GM21737 (cell line): ENCODE data around the gene PLCD3.

Experiments
- ATAC-seq: cut with Tn5 transposase; IDR thresholded peaks from one replicate; pipeline ENCODE4 v1.9.1; 2021; ENCODE audit warnings: mild to moderate bottlenecking, moderate library complexity; ENCODE audit not compliant: unreplicated experiment

PLCD3 gene

DNA sequence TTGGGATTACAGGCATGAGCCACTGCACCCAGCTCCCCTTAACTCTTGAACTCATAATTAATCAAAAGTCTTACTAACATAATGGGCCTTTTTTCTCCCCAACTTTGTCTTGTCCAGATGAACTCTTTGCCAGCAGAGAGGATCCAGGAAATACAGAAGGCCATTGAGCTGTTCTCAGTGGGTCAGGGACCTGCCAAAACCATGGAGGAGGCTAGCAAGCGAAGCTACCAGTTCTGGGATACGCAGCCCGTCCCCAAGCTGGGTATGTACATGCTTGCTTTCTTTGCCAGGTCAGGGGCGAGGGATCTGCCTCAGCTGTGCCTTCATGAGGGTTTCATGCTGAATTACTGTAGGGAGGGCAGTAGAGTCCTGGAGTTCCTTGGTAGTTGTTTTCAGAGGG is 45.9 kb downstream of the PLCD3 start:
- no peak for ATAC-seq

GRCh38 chr17:45081047-45081703 is 51.1 kb downstream of the PLCD3 start:
- no peak for ATAC-seq

GRCh38 chr17:45077643-45078042 is 54.7 kb downstream of the PLCD3 start:
- no peak for ATAC-seq

DNA sequence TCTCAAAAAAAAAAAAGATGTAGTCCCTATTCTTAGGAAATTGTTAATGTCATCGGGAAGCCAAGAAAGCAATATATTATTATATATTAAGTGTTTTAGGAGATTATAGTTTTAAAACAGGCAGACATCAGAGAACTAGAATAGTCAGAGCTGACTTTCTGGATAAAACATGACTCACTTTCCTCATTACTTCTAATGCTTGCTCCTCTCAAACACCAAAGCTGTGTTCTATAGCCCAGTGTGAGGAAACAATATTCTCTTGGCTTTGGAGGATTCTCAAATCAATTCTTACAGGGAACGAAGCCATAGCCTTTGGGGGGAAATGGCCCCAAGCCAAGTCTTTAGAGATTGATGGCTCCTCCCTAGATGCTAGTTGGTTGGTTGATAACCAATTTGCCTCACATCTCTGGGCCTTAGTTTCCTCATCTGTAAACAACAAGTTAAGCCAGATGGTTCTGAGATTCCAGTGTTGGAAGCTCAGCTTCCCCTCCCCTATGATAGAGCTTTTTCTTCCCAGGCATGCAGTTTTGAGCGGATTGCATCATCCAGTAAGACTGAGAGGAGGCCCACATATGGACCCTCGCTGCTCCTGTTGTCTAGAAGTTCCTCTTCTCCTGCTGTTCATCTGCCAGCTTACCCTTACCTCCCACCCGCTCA is 58.8 kb downstream of the PLCD3 start:
- ATAC-seq, result no peak

DNA sequence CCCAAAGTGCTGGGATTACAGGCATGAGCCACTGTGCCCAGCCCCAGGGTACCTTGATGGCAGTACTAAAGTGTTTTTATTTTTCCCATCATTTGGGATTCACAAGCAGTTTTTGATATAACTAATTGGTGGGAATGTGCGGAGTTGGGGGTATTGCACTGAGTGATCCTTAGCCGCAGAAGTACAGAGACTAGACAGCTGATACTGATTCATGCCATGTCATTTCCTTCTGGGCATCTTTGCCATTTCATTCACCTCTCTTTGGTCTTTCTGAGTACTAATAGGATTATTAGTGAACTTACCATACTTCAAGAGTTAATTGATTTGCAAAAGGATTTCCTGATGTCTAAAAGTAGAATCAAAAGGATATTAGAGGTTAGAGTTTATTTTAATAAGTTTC is 61.5 kb downstream of the PLCD3 start:
- no peak for ATAC-seq

- ATAC-seq, result no peak
Measured at GRCh38 chr17:45070001-45070400, 62.3 kb downstream of the PLCD3 start.

GRCh38 chr17:45067637-45068036 is 64.7 kb downstream of the PLCD3 start:
- no peak for ATAC-seq

- no peak for ATAC-seq
Measured at GRCh38 chr17:45063198-45063597, 69.1 kb downstream of the PLCD3 start.

DNA sequence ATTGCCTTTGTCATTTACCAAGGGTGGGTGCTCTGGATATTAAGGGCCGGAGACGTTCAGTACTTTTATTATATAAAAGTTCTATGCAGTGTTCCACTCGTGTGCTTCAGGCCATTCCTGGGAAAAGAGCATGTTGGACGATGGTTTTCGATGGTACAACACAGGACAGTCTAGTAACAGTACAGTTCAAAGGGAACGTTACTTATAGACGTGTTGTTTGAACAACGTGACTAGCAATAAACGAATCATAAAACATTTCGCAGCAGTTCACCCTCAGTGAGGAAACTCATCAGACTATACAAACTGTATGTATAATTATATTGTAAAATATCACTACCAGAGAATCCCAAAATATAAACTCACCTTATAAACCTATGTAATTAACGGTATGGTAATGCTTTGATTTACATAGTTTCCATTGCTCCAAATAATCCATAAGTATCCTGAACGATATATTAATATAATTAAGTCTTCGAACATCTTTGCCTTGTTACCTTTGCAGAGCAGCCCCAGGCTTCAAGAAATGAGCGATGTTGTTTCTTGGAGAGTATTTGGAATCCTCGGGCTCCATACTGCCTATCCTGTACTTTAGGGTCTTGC is 70.6 kb downstream of the PLCD3 start:
- no peak for ATAC-seq

GRCh38 chr17:45060797-45061605 is 71.3 kb downstream of the PLCD3 start, which contains the start of gene NMT1:
Gene NMT1 (plus strand): TSS chr17:45061317. CDS start chr17:45061330, 13 bp downstream.
- ATAC-seq, result peak; percentile 76

DNA sequence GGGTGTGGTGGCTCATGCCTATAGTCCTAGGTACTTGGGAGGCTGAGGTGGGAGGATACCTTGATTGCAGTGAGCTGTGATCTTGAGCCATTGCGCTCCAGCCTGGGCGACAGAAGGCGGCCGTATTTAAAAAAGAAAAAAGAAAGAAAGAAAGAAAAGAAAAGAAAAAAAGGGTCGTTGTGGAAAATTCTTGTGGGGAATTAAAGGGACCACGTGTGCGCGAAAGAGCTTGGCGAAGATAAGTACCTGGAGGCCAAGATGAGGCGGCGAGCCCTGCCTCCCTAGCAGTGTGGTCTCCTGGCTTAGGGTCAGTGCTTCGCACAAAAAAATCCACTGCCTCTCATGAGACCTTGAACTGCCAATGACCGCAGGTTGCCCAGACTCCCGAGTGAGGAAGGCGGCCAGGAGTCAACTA is 71.9 kb downstream of the PLCD3 start:
- ATAC-seq, result no peak
